SK-N-SH (cell line): ENCODE measurements around the gene CIAO2A. TPM values are rescaled to one million over a fixed set of nuclear protein-coding genes. Genes with fewer than 3 reads are reported as not detected.

ENCODE experiments used
- CTCF ChIA-PET: fragments of 300-600, 350-600 bp; formaldehyde crosslinking; extraction: SDS; loops from one replicate; lab custom pipeline; 2021; lab: Yijun Ruan, JAX
- POLR2A ChIA-PET: fragments of 350-600 bp; sonication (Branson Sonifier 250); formaldehyde crosslinking; extraction: SDS; loops from one replicate; lab custom pipeline; 2020; ENCODE audit warnings: antibody characterized with exemption, inconsistent platforms; lab: Yijun Ruan, JAX
- DNase-seq: peaks from one replicate; pipeline ENCODE4 v3.0.0; 2012
- H2AFZ ChIP-seq: fragments of 200-600 bp; sonication (generic); 2 replicates; pipeline ENCODE4 v1.8.1; 2016; ENCODE audit warnings: antibody characterized with exemption, mild to moderate bottlenecking, low read depth
- H3F3A ChIP-seq: fragments of 200-600 bp; sonication (generic); replicated peaks from 2 replicates; pipeline ENCODE3; 2016; ENCODE audit warnings: antibody characterized with exemption, mild to moderate bottlenecking; ENCODE audit not compliant: insufficient read depth
- H3K27ac ChIP-seq, 2 experiments: fragments of 200-500 bp in 1 of 2; fragments of 200-600 bp in 1 of 2; sonication (Bioruptor generic) in 1 of 2; sonication (generic), shearing (Covaris generic) in 1 of 2; 2 replicates each; pipeline versions ENCODE4 v1.5.1 to v1.6.1; 2014 to 2016; ENCODE audit warnings: low read depth in 2 of 2, inconsistent platforms in 1 of 2, low read length in 1 of 2, mild to moderate bottlenecking in 1 of 2, mixed read lengths in 1 of 2
- H3K27me3 ChIP-seq: fragments of 200-600 bp; sonication (generic), shearing (Covaris generic); 2 replicates; pipeline ENCODE4 v1.6.1; 2016; ENCODE audit warnings: mixed run types; ENCODE audit not compliant: insufficient read depth
- H3K36me3 ChIP-seq, 2 experiments: fragments of 200-500 bp in 1 of 2; fragments of 200-600 bp in 1 of 2; sonication (Bioruptor generic) in 1 of 2; sonication (generic) in 1 of 2; replicated peaks in 1 of 2; 2 replicates each; pipeline versions ENCODE3 to v1.5.1; 2014 to 2016; ENCODE audit warnings: low read length in 1 of 2, mild to moderate bottlenecking in 1 of 2; ENCODE audit not compliant: insufficient read depth in 2 of 2, control insufficient read depth in 1 of 2
- H3K4me1 ChIP-seq, 2 experiments: fragments of 200-500 bp in 1 of 2; fragments of 200-600 bp in 1 of 2; sonication (Bioruptor generic) in 1 of 2; sonication (generic), shearing (Covaris generic) in 1 of 2; 2 replicates each; pipeline versions ENCODE4 v1.5.1 to v1.6.1; 2014 to 2016; ENCODE audit warnings: low read depth in 1 of 2, low read length in 1 of 2, mixed run types in 1 of 2; ENCODE audit not compliant: insufficient read depth in 2 of 2, control insufficient read depth in 1 of 2
- H3K4me2 ChIP-seq: fragments of 200-600 bp; sonication (generic), shearing (Covaris generic); 2 replicates; pipeline ENCODE4 v1.6.1; 2017; ENCODE audit warnings: mixed run types
- H3K4me3 ChIP-seq, 2 experiments: fragments of 200-500 bp in 1 of 2; fragments of 200-600 bp in 1 of 2; sonication (Bioruptor generic) in 1 of 2; sonication (generic), shearing (Covaris generic) in 1 of 2; 2 replicates each; pipeline versions ENCODE4 v1.5.1 to v1.8.1; 2014 to 2016; ENCODE audit warnings: low read depth in 2 of 2, inconsistent platforms in 1 of 2, low read length in 1 of 2, mild to moderate bottlenecking in 1 of 2, mixed read lengths in 1 of 2, moderate library complexity in 1 of 2
- H3K79me2 ChIP-seq: fragments of 200-600 bp; sonication (generic); 2 replicates; pipeline ENCODE4 v1.8.1; 2017; ENCODE audit warnings: mild to moderate bottlenecking; ENCODE audit not compliant: insufficient read depth
- H3K9ac ChIP-seq: fragments of 200-600 bp; sonication (generic); 2 replicates; pipeline ENCODE4 v1.6.1; 2017; ENCODE audit warnings: mixed run types
- H3K9me2 ChIP-seq: fragments of 200-600 bp; sonication (generic); 2 replicates; pipeline ENCODE4 v1.6.1; 2017; ENCODE audit warnings: mixed run types
- H3K9me3 ChIP-seq: fragments of 200-600 bp; sonication (generic); 2 replicates; pipeline ENCODE4 v1.6.1; 2017; ENCODE audit warnings: mixed run types, mild to moderate bottlenecking, moderate library complexity
- H4K20me1 ChIP-seq: fragments of 200-600 bp; sonication (generic); 2 replicates; pipeline ENCODE4 v1.6.1; 2017; ENCODE audit warnings: mild to moderate bottlenecking, mixed run types; ENCODE audit not compliant: insufficient read depth
- ELF1 ChIP-seq: IDR thresholded peaks from 2 replicates; pipeline ENCODE4 v1.4.0; 2012
- FOSL2 ChIP-seq: IDR thresholded peaks from 2 replicates; pipeline ENCODE4 v1.4.0; 2012; ENCODE audit warnings: low read depth, mild to moderate bottlenecking, moderate library complexity, borderline replicate concordance
- FOXJ3 ChIP-seq: sonication (generic); formaldehyde crosslinking; IDR thresholded peaks from 2 replicates; pipeline ENCODE4 v1.5.1; 2020; ENCODE audit warnings: mild to moderate bottlenecking, missing genetic modification reagents
- GABPA ChIP-seq: IDR thresholded peaks from 2 replicates; pipeline ENCODE4 v1.4.0; 2012; ENCODE audit warnings: low read depth, mild to moderate bottlenecking
- GATA2 ChIP-seq: sonication (generic); formaldehyde crosslinking; IDR thresholded peaks from 2 replicates; pipeline ENCODE4 v1.5.0; 2020; ENCODE audit warnings: mild to moderate bottlenecking, missing genetic modification reagents
- JUND ChIP-seq: IDR thresholded peaks from 2 replicates; pipeline ENCODE4 v1.4.0; 2012
- MEF2A ChIP-seq: IDR thresholded peaks from 2 replicates; pipeline ENCODE4 v1.4.0; 2012; ENCODE audit warnings: low read depth, borderline replicate concordance
- MXI1 ChIP-seq: IDR thresholded peaks from 2 replicates; pipeline ENCODE4 v1.6.1; 2012; ENCODE audit warnings: mild to moderate bottlenecking, low read depth, low read length, improper control_type of control experiment
- NFIC ChIP-seq: IDR thresholded peaks from 2 replicates; pipeline ENCODE4 v1.4.0; 2012; ENCODE audit warnings: borderline replicate concordance
- NRF1 ChIP-seq: IDR thresholded peaks from 2 replicates; pipeline ENCODE4 v1.6.1; 2012; ENCODE audit warnings: low read depth, mild to moderate bottlenecking, low read length
- POLR2AphosphoS5 ChIP-seq: IDR thresholded peaks from 2 replicates; pipeline ENCODE4 v1.6.1; 2012; ENCODE audit warnings: low read depth, low read length
- RCOR1 ChIP-seq: fragments of 150-350 bp; IDR thresholded peaks from 2 replicates; pipeline ENCODE4 v1.6.1; 2017; ENCODE audit warnings: antibody characterized with exemption, low read length
- RFX5 ChIP-seq: IDR thresholded peaks from 2 replicates; pipeline ENCODE4 v1.6.1; 2012; ENCODE audit warnings: mild to moderate bottlenecking, improper control_type of control experiment, low read length
- TAF1 ChIP-seq: IDR thresholded peaks from 2 replicates; pipeline ENCODE4 v1.6.1; 2012; ENCODE audit warnings: low read depth, mild to moderate bottlenecking, low read length, moderate library complexity, borderline replicate concordance
- TEAD4 ChIP-seq: IDR thresholded peaks from 2 replicates; pipeline ENCODE4 v1.4.0; 2012; ENCODE audit warnings: mild to moderate bottlenecking, borderline replicate concordance; ENCODE audit not compliant: insufficient read depth
- YY1 ChIP-seq: IDR thresholded peaks from 2 replicates; pipeline ENCODE4 v1.4.0; 2012; ENCODE audit warnings: low read depth, mild to moderate bottlenecking
- WGBS: methylation state at CpG from one replicate; pipeline ENCODE4 v1.1.6; 2017; ENCODE audit warnings: low lambda C conversion rate; 5-methylcytosine and 5-hydroxymethylcytosine counted together
- polyA plus RNA-seq, 3 experiments: library from polyadenylated mRNA; depleted of rRNA; stranded (reverse); fragments of >200 nt; gene quantifications; 2 replicates each; pipeline ENCODE4 v1.2.3, GENCODE V29; 2012
- TF ChIP-seq, protein P1 (sequence below): fragments of 150-350 bp; IDR thresholded peaks from 2 replicates; pipeline ENCODE4 v1.6.1; 2017; ENCODE audit warnings: antibody characterized with exemption, low read length, low read depth, borderline replicate concordance
- TF ChIP-seq, protein P2 (sequence below): fragments of 200-600 bp; sonication (generic); IDR thresholded peaks from 2 replicates; pipeline ENCODE4 v1.6.1; 2017; ENCODE audit warnings: antibody characterized with exemption, mild to moderate bottlenecking, moderate library complexity
- TF ChIP-seq, protein P3 (sequence below): IDR thresholded peaks from 2 replicates; pipeline ENCODE4 v1.4.0; 2012; ENCODE audit warnings: low read depth, borderline replicate concordance
- TF ChIP-seq, protein P4 (sequence below): IDR thresholded peaks from 2 replicates; pipeline ENCODE4 v1.4.0; 2012; ENCODE audit warnings: low read depth, borderline replicate concordance

CIAO2A gene
- polyA plus RNA-seq, 1 of the 3 experiments (the other 2 are of a cell fraction): 65.3 TPM

DNA sequence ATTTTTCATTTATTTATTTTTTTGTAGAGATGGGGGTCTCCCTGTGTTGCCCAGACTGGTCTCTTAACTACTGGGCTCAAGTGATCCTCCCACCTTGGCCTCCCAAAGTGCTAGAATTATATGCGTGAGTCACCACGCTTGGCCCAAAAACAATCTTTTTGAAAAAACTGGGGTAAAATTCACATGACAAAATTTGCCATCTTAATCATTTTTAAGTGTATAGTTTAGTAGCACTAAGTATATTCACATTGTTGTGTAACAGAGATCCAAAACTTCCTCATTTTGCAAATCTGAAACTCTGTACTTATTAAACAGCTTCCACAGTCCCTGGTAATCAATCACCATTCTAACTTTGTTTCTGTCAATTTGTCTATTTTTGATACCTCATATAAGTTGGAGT is 7.3 kb upstream of the CIAO2A start:
- Histone ChIP-seq H3K4me3 (no peak overlapping the region), H3K9me2 (no peaks in the 10 kb centered on the region), H3K79me2 (peaks cover 100% of the 10 kb centered on the region), H2AFZ (no peak overlapping the region), H3K9me3 (no peaks in the 10 kb centered on the region), H3K9ac (no peak overlapping the region), H3K27ac (no peak overlapping the region), H3F3A (peaks cover under 1% of the 10 kb centered on the region), H3K27me3 (no peaks in the 10 kb centered on the region), H3K4me1 (peaks cover 6 to 10% of the 10 kb centered on the region in 2 experiments; a peak in 3 of 4 replicates), H3K36me3 (peaks cover 0 to 8% of the 10 kb centered on the region in 2 experiments), H4K20me1 (peaks cover 89% of the 10 kb centered on the region), H3K4me2 (no peak overlapping the region)
- 95% methylated on average over 2 of the region's 2 CpGs for WGBS
- no peak for DNase-seq
- TF ChIP-seq ELF1 (no peak), NFIC (no peak), RFX5 (no peak), MEF2A (no peak), GABPA (no peak), POLR2AphosphoS5 (no peak), FOXJ3 (CRISPR knock-in tag) (no peak), GATA2 (CRISPR knock-in tag) (no peak), NRF1 (no peak), FOSL2 (no peak), RCOR1 (no peak), YY1 (no peak), TEAD4 (no peak), TAF1 (no peak)
- TF ChIP-seq, protein P1, sequence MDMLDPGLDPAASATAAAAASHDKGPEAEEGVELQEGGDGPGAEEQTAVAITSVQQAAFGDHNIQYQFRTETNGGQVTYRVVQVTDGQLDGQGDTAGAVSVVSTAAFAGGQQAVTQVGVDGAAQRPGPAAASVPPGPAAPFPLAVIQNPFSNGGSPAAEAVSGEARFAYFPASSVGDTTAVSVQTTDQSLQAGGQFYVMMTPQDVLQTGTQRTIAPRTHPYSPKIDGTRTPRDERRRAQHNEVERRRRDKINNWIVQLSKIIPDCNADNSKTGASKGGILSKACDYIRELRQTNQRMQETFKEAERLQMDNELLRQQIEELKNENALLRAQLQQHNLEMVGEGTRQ: no peak
- TF ChIP-seq, protein P2, sequence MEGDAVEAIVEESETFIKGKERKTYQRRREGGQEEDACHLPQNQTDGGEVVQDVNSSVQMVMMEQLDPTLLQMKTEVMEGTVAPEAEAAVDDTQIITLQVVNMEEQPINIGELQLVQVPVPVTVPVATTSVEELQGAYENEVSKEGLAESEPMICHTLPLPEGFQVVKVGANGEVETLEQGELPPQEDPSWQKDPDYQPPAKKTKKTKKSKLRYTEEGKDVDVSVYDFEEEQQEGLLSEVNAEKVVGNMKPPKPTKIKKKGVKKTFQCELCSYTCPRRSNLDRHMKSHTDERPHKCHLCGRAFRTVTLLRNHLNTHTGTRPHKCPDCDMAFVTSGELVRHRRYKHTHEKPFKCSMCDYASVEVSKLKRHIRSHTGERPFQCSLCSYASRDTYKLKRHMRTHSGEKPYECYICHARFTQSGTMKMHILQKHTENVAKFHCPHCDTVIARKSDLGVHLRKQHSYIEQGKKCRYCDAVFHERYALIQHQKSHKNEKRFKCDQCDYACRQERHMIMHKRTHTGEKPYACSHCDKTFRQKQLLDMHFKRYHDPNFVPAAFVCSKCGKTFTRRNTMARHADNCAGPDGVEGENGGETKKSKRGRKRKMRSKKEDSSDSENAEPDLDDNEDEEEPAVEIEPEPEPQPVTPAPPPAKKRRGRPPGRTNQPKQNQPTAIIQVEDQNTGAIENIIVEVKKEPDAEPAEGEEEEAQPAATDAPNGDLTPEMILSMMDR: no peak
- CTCF ChIA-PET: interaction anchor here (1.3 kb wide), 1 partner anchor 627 kb away, joined by 3 read pairs; no protein-coding TSS in a partner anchor
- POLR2A ChIA-PET: no interaction called here

DNA sequence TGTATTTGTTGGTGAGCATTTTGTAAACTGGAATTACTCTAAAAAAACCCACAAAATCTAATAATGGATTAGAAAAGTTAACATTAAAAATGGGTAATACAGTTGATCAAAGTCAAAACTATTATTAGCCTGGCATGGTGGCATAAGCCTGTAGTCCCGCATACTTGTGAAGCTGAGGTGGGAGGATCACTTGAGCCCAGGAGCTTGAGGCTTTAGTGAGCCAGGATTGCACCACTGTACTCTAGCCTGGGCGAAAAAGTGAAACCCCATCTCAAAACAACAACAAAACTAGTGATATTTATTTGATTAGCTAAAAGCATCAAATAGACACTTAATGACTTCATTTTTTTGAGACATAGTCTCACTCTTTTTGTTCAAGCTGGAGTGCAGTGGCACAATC is 5.7 kb upstream of the CIAO2A start:
- no peak overlapping the region for H3K9ac ChIP-seq
- no peaks in the 10 kb centered on the region for H3K9me3 ChIP-seq
- DNase-seq: no peak
- CTCF ChIA-PET: interaction anchor here (0.8 to 3.2 kb wide), 2 partner anchors 49 to 54 kb away, joined by 3 to 18 read pairs; no protein-coding TSS in a partner anchor
- no peak overlapping the region for H3K4me2 ChIP-seq
- TF ChIP-seq, protein P3, sequence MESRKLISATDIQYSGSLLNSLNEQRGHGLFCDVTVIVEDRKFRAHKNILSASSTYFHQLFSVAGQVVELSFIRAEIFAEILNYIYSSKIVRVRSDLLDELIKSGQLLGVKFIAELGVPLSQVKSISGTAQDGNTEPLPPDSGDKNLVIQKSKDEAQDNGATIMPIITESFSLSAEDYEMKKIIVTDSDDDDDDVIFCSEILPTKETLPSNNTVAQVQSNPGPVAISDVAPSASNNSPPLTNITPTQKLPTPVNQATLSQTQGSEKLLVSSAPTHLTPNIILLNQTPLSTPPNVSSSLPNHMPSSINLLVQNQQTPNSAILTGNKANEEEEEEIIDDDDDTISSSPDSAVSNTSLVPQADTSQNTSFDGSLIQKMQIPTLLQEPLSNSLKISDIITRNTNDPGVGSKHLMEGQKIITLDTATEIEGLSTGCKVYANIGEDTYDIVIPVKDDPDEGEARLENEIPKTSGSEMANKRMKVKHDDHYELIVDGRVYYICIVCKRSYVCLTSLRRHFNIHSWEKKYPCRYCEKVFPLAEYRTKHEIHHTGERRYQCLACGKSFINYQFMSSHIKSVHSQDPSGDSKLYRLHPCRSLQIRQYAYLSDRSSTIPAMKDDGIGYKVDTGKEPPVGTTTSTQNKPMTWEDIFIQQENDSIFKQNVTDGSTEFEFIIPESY: no peak
- TF ChIP-seq RFX5 (no peak), MEF2A (no peak), MXI1 (no peak), YY1 (no peak), FOSL2 (no peak), ELF1 (no peak), NRF1 (no peak), JUND (no peak), FOXJ3 (CRISPR knock-in tag) (no peak)
- TF ChIP-seq, protein P4, sequence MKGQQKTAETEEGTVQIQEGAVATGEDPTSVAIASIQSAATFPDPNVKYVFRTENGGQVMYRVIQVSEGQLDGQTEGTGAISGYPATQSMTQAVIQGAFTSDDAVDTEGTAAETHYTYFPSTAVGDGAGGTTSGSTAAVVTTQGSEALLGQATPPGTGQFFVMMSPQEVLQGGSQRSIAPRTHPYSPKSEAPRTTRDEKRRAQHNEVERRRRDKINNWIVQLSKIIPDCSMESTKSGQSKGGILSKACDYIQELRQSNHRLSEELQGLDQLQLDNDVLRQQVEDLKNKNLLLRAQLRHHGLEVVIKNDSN: no peak
- TF ChIP-seq, all 33 proteins: peak for 0
- Histone ChIP-seq H3K27ac (no peak overlapping the region), H3K4me1 (peaks cover 16 to 17% of the 10 kb centered on the region in 2 experiments; a peak in 3 of 4 replicates), H3F3A (peaks cover 12% of the 10 kb centered on the region), H3K36me3 (peaks cover 0 to 8% of the 10 kb centered on the region in 2 experiments), H2AFZ (no peak overlapping the region), H3K4me3 (no peak overlapping the region), H3K79me2 (peaks cover 95% of the 10 kb centered on the region), H3K27me3 (no peaks in the 10 kb centered on the region), H4K20me1 (peaks cover 75% of the 10 kb centered on the region), H3K9me2 (no peaks in the 10 kb centered on the region)
- 92% methylated on average over 2 of the region's 2 CpGs for WGBS
- POLR2A ChIA-PET: no interaction called here
